ENCODE measurements around the gene CFD. TPM values are rescaled to one million over a fixed set of nuclear protein-coding genes. Genes with fewer than 3 reads are reported as not detected.

The CFD gene
- total and polyA plus RNA-seq, 9 donors, result 3.8 to 335 (median 39.2) TPM

DNA sequence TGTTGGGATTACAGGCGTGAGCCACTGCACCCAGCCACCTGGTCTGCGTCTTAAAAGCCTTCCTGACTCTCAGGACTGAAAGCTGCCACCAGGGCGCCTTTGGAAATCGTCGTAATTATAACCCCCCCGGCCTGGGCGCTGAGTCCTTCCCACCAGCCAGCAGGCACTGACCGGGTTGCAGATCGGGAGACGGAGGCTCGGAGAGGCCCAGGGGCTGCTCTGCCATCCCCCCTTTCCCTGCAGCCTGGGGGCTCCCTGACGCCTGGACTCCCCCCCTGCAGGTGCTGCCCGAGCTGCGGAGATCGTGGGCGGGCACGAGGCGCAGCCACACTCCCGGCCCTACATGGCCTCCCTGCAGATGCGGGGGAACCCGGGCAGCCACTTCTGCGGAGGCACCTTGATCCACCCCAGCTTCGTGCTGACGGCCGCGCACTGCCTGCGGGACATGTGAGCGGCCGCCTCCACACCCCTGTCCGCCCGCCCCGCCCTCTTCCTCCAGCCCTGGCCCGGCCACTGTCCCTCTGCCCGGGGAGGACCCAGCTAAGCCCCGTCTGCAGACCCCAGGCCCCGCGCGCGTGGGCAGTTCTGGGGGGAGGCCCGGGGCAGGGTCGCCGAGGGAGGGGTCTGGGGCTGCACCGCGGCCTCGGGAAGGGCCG is 16.2 kb upstream of the CFD start:
- no peak overlapping the region for H3K4me3 ChIP-seq
- H3K4me1 ChIP-seq (ENCODE audit: insufficient read depth), result peaks cover 13% of the 10 kb centered on the region
- H3K9me3 ChIP-seq, result no peaks in the 10 kb centered on the region
- H3K36me3 ChIP-seq, result no peaks in the 10 kb centered on the region
- intact Hi-C loops (cut with DNase I), result loop anchor here in 1 of 4 donors (10.0 kb wide), 1 partner anchor 89 kb away; the partner anchor contains the start of gene MISP
- WGBS, 3 donors, result 3 to 9% (median 5%) methylated on average over 21 to 46 of the region's 46 CpGs
- TF ChIP-seq, protein P1, sequence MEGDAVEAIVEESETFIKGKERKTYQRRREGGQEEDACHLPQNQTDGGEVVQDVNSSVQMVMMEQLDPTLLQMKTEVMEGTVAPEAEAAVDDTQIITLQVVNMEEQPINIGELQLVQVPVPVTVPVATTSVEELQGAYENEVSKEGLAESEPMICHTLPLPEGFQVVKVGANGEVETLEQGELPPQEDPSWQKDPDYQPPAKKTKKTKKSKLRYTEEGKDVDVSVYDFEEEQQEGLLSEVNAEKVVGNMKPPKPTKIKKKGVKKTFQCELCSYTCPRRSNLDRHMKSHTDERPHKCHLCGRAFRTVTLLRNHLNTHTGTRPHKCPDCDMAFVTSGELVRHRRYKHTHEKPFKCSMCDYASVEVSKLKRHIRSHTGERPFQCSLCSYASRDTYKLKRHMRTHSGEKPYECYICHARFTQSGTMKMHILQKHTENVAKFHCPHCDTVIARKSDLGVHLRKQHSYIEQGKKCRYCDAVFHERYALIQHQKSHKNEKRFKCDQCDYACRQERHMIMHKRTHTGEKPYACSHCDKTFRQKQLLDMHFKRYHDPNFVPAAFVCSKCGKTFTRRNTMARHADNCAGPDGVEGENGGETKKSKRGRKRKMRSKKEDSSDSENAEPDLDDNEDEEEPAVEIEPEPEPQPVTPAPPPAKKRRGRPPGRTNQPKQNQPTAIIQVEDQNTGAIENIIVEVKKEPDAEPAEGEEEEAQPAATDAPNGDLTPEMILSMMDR (IDR thresholded peaks at IDR 0.05), result no peak
- TF ChIP-seq EP300 (IDR thresholded peaks at IDR 0.05), result no peak
- no peak for TF ChIP-seq POLR2A (IDR thresholded peaks at IDR 0.05)
- peaks cover 11% of the 10 kb centered on the region for H3K27me3 ChIP-seq
- DNase-seq, result no peak
- H3K27ac ChIP-seq, result no peak overlapping the region

DNA sequence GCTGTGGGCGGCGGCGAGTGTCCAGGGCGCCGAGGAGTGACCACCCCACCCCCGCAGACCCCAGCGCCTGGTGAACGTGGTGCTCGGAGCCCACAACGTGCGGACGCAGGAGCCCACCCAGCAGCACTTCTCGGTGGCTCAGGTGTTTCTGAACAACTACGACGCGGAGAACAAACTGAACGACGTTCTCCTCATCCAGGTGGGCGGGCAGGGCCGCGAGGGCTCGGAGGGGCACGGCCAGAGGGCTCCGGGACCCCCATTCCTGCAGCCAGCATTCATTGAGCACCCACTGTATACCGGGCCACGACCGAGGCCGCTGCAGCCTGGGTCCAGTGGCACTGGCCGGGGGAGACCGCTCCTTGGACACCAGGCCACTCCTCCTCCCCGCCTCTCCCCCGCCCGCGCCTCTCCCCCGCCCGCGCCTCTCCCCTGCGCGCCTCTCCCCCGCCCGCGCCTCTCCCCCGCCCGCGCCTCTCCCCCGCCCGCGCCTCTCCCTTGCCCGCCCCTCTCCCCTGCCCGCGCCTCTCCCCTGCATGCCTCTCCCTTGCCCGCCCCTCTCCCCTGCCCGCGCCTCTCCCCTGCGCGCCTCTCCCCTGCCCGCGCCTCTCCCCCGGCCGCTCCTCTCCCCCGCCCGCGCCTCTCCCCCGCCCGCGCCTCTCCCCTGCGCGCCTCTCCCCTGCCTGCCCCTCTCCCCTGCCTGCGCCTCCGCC is 15.5 kb upstream of the CFD start:
- Histone ChIP-seq H3K4me1 (ENCODE audit: insufficient read depth) (peaks cover 13% of the 10 kb centered on the region), H3K4me3 (no peak overlapping the region), H3K27me3 (peaks cover 11% of the 10 kb centered on the region), H3K27ac (no peak overlapping the region), H3K36me3 (no peaks in the 10 kb centered on the region), H3K9me3 (no peaks in the 10 kb centered on the region)
- intact Hi-C loops (cut with DNase I), result loop anchor here in 1 of 4 donors (10.0 kb wide), 1 partner anchor 89 kb away; the partner anchor contains the start of gene MISP
- TF ChIP-seq POLR2A (IDR thresholded peaks at IDR 0.05), result no peak
- TF ChIP-seq, protein P1 (IDR thresholded peaks at IDR 0.05), result no peak
- no peak for TF ChIP-seq EP300 (IDR thresholded peaks at IDR 0.05)
- DNase-seq, result peak in 1 of 5 donors; percentile 33
- WGBS, 3 donors, result 1 to 10% (median 4%) methylated on average over 32 to 52 of the region's 70 CpGs

DNA sequence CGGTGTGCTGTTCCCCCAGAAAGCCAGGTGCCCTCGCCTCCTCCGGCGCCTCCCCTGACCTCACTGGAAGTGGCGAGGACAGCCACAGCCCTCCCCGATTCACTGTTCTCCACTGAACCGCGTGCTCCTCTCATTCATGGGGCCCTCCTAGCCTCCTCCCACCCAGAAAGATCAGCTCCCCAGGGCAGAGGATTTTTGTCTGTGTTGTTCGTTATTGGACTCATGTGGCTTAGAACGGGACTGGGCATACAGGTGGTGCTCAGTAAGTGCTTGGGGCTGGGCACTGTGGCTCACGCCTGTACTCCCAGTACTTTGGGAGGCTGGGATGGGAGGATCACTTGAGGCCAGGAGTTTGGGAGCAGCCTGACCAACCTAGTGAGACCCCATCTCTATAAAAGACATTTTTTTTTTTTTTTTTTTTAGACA is 14.9 kb upstream of the CFD start:
- Histone ChIP-seq H3K4me1 (ENCODE audit: insufficient read depth) (peaks cover 13% of the 10 kb centered on the region), H3K27ac (no peak overlapping the region), H3K36me3 (no peaks in the 10 kb centered on the region), H3K4me3 (no peak overlapping the region), H3K27me3 (peaks cover 11% of the 10 kb centered on the region), H3K9me3 (no peaks in the 10 kb centered on the region)
- intact Hi-C loops (cut with DNase I), result loop anchor here in 1 of 4 donors (10.0 kb wide), 1 partner anchor 90 kb away; the partner anchor contains the start of gene MISP
- WGBS, 3 donors, result 12 to 15% (median 15%) methylated on average over 6 to 11 of the region's 11 CpGs
- no peak for DNase-seq
- TF ChIP-seq, protein P1 (IDR thresholded peaks at IDR 0.05), result no peak
- TF ChIP-seq EP300 (IDR thresholded peaks at IDR 0.05) (no peak), POLR2A (IDR thresholded peaks at IDR 0.05) (no peak)

DNA sequence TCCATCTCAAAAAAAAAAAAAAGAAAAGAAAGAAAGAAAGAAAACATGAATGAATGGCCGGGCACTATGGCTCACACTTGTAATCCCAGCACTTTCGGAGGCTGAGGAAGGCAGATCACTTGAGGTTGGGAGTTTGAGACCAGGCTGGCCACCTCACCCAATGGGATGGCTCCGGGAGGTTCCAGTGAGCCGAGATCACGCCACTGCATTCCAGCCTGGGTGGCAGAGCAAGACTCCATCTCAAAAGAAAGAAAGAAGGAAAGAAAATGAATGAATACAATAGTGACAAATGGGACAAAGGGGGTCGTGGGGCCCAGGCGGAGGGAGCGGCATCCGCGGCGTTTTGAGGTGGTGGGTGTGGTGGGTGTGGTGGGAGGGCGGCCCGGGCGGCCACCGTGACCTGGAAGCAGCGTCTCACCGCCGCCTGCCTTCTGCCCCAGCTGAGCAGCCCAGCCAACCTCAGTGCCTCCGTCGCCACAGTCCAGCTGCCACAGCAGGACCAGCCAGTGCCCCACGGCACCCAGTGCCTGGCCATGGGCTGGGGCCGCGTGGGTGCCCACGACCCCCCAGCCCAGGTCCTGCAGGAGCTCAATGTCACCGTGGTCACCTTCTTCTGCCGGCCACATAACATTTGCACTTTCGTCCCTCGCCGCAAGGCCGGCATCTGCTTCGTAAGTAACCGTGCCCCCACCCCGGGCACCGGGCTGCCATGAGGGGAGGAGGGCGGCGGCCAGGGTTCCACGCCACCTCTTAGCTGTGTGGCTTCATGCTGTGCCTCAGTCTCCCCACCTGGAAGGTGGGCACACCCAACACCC is 13.6 kb upstream of the CFD start:
- WGBS, 3 donors, result 78 to 84% (median 84%) methylated on average over 37 of the region's 37 CpGs
- Histone ChIP-seq H3K9me3 (no peaks in the 10 kb centered on the region), H3K4me3 (no peak overlapping the region), H3K36me3 (no peaks in the 10 kb centered on the region), H3K27me3 (peaks cover 11% of the 10 kb centered on the region), H3K4me1 (ENCODE audit: insufficient read depth) (peaks cover 14% of the 10 kb centered on the region), H3K27ac (no peak overlapping the region)
- no peak for DNase-seq
- TF ChIP-seq EP300 (IDR thresholded peaks at IDR 0.05) (no peak), POLR2A (IDR thresholded peaks at IDR 0.05) (no peak)
- TF ChIP-seq, protein P1 (IDR thresholded peaks at IDR 0.05), result no peak
- intact Hi-C loops (cut with DNase I), result loop anchor here in 1 of 4 donors (10.0 kb wide), 1 partner anchor 91 kb away; the partner anchor contains the start of gene MISP

Measured in ovary (tissue), 9 donors.